Amniotic epithelial cell (primary cell): ENCODE data around the gene PDLIM4.

ENCODE experiments used
- DNase-seq: peaks from one replicate; pipeline ENCODE4 v3.0.0-alpha.2; 2010; ENCODE audit warnings: low read depth

The PDLIM4 gene

DNA sequence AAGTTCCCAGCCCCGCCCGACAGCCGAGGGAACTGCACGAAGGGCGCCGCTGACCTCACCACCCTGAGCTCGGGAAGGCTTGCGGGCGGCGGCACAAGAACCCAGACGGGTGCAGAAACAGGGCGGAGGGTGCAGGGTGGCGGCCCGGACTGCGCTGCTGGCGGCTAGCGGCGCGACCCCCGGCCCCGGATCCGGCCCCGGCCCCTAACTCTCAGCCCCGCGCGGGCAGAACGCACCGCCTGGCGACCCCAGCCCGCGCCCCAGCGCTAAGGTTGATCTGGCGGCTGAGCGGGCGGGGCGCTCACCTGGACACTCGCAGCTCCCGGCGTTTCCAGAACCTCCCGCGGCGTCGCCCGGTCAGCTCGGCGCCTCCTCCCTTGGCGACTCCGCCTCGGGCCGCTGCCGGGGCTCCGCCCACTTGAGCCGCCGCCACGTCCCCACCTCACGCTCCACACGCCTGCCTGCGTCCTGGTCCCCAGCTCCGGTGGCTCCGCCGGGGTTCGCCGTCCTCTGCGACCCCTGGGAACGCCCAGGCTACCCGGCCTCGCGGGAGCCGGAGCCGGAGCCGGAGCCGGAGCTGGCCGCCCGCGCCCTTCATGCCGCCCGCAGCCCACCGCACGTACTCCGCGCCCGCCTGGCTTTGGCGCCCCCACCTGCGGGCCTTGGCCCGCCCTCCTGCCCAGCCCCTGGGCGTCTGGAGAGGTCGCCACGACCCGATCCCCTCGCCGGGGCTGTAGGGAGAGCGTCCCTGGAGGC lies 29.8 kb upstream of the PDLIM4 start, which contains the start of gene P4HA2:
TSS of gene P4HA2 (minus strand) at position 369 of the 756 bp plus-strand sequence. CDS start 9,227 bp downstream, outside the sequence.
- DNase-seq: peak; percentile 55

DNA sequence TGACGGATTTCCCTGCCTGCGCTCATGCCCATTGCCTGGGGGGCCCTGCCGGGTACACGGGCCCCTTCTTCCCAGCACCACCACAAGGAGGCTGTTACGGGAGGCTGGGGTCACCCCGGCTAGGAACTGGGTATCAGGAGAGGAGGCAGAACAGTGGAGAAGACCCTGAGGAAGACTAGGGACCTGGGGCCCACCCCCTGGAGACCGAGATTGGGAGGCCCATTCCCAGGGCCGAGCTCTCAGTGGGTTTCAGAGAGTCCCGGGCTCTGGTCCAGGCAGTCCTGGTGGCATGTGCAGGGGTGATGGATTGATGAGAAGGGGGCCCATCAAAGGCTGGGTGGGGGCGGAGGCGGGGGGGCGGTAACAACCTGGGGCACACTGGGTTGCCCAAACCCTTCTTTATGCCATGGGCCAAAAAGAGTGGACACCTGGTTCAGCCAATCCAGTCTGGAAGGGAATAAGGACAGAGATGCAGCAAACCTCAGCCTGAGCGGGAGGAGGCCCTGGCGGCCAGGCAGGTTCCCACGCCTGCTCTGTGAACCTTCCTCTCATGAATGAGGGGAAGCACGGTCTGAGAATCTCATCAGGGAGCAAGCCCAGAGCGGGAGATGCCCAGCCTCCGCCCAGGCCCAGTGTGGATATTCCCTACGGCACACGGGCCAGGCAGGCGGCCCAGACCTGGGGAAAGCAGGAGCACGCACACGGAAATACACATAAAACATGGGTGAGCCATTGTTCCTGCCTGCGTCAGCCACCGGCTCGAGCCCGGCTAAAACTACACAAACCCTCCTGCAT lies 29.1 kb upstream of the PDLIM4 start:
- no peak for DNase-seq

DNA sequence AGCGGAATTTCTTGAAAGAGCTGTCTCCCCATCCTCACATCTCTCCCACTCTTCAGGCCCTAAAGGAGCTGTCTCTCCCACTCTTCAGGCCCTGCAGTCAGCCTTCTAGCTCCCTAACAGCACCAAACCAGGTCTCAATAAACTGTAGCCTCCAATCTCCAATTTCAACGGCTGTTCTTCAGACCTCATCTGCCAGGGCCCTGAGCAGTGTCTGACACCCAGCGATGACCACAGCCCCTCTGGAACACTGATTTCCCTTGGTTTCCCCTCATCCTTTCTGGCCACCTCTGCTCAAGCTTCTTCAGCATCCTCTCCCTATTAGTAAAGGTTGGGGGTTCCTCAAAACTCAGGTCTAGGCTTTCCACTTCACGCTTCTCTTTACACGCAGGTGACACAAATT lies 28.3 kb upstream of the PDLIM4 start:
- DNase-seq: no peak

DNA sequence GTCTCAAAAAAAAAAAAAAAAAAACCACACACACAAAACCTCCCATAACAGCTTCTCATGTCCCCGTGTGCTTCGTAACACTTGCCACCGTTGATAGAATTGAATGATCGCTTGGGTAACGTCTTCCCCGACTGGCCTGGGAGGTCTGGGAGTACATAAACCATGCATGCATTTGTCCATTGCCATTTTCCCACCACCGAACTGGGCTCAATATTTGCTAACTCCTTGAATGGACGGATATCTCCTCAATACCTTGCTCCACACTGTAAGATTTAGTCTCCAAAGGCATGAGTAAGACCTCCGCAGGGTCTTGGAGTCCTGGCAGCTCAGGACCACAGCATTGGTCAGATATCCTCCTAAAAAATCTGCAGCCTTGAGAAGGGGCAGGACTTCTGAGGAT lies 26.6 kb upstream of the PDLIM4 start:
- no peak for DNase-seq

DNA sequence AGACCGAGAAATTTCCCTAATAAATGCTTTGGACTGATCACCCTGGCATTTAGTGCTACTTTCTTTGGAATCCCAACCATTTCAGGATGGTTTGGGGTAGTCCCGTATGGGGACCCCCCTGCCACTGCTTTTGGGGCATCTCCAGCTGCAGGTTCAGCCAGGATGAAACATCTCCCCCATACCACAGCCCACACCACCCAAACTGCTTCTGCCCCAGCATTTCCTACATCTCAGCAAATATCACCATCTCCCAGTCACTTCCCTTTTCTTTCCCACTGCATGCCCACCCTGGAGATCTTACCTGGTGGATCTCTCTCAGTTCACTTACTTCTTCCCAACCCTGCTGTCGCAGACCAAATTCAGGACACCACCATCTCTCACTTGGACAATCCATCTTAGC lies 25.0 kb upstream of the PDLIM4 start:
- no peak for DNase-seq

DNA sequence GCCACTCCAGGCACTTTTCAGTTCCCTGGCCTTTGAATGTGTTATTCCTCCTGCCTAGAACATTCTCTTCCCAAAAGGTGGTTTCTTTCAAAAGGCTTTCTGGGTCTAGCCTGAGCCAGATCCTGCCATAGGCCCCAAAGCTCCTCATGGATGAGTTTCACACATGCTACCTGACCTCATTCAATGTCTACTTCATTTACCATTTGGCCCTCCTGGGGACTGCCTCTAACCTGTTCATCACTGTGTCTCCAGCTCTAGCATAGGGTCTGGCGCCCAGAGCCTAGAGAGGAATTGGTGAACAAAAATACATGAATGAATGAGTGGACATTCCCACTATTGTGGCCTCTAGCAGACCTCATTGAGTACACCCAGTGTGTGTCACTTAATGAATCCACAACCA lies 24.4 kb upstream of the PDLIM4 start:
- DNase-seq: no peak

DNA sequence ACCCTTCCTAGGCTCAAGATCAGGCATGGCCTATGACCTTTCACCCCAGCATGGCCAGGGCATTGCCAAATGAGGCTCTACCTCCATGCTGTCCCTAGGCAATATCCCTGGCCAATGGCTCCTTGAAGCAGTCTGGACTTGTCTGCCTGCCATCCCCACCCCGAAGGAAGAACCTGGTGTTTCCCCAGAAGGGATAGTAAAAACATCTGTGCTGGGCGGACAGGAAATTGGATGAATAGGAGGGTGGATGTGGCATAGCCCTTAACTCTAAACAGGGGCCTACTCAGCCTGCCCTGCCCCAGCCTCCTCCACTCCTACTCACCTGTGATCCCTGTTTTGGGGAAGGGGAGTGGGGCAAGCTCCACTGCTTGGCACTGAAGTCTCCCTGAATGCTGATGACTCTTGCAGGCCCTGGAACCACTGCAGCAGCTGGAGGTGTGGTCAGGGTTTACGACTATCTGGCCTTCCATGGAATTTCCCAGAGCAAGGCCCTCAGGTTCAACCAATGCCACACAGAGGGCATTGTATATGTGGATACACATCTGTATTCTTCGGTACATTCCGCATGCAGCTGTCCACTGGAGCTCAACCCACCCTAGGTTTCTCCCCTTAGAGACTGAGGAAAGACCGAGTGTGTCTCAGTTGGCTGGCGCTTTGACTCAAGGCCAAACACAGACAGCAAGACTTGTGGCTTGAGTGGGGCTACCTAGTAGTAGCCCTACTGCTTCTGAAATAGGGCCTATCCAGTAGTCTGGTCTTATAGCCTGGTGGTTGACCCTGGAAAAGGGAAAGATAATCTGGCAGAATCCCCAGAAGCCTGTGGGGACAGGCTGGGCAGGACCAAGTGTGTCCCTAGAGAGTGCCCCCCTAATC lies 23.4 kb upstream of the PDLIM4 start:
- DNase-seq: no peak

DNA sequence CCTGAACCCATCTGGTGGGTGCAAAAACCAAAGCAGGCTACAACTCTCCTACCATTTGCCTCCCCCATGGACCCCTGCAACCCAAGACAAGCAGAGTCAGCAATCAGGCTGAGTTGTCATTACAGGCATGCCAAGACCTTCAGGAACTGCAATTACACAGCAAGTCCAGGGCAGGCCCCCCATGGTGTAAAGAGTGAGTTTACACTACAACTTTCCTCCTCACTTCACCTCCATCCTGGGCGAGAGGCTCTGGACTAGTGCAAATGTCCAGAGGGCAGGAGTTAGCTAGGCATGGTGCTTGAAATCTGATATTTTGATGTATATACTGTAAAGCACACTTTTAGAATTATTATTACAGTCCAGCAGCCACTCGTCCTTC lies 22.8 kb upstream of the PDLIM4 start:
- DNase-seq: no peak

DNA sequence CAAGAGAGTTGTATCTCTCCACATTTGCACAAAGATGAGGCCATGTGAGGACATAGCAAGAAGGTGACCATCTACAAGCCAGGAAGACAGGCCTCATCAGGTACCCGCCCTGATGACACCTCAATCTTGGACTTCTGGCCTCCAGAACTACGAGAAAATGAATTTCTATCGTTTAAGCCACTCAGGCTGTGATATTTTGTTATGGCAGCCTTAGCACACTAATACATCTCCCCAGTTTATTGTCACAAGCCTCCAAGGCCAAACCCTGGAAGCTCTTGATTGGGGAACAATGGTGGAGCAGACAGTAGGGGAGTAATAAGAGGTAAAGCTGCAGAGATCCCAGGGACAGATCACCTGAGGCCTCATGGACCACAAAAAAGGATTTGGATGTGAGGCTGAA lies 22.2 kb upstream of the PDLIM4 start:
- no peak for DNase-seq

DNA sequence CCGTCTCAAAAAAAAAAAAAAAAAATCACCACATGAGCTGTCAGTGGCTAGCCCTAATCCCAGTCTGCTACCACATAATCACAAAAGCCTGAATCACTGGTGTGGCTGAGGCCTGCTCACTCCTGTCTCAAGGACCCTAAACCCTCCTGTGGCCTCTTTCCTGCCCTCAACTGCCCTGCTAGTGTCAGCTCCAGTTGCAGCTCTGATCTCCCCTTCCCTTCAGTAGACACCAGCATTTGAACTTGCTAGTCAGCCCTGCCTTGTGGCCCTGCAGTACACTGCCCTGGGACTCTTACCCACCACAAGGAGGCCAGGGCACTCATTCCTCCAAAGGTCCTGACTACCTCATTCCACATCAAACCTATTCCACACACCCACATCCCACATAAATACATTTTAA lies 20.4 kb upstream of the PDLIM4 start:
- peak; percentile 86 for DNase-seq

DNA sequence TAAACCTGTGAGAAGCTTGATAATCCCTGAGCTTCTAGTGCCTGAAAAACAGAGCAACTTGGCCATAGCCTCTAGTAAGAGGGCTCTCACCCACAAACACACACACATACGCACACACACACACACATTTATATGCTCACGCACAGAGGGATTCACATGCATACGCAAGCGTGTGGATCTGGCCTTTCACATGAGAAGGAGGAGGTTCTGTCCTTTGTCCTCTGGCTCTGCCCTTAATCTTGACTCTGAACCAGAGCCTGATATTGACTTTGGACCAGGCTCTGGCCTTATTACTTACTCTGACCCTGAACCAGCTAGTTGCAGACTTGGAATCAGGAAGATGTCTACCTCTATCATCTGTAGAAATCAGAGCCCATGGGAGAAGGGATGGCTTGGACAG lies 19.8 kb upstream of the PDLIM4 start:
- no peak for DNase-seq

DNA sequence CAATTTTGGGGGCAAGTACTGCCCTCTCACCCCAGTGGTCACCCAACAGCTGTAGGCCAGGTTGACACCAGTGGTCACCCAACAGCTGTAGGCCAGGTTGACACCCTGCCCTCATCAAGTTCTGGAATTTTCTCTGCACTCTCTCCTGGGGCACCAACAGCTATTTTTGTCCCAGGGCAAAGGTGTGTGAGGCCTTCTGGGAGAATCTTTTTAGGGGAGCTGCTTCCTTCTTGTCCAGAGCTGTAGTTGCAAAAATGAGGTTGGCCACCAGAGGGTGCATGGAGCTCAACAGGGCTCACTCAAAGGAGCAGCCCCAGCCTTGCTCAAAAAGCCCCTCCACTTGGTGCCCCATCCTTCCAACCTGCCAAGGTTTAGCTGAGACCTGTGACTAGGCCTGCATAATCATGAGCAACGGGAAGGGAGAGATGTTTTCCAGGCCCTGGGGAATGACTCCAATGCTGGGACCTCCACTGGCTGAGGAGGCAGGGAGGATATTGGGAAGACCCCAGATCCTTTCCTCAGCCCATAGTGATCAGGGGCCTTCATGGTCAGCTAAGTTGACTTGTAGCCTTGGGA lies 19.2 kb upstream of the PDLIM4 start:
- DNase-seq: peak; percentile 60

DNA sequence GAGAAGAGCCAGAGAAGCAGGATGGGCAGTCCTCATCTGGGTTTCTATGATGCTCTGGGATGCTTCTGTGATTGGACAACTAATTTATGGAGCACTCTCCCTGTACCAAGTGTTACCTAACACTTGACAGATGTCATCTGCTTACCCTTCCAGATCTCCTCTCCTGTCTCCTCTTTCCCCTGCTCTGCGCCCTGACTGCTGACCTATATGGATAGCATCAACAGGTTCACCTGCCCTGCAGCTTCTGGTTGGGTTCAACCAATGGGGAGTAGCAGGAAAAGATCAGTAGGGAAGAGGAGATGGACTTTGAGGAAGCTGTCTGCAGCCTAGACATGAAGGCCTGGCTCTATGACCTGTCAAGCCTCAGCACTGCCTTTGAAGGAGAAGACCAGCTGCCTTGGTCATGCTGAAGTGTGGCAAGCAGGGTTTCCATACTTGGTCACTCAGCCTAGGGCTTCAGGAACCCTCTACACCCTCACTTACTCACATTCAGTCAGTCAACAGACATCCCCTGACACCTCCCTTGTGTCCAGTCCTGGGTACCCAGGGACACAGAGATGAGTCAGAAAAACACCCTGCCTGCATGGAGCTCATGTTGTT lies 18.5 kb upstream of the PDLIM4 start:
- DNase-seq: no peak

DNA sequence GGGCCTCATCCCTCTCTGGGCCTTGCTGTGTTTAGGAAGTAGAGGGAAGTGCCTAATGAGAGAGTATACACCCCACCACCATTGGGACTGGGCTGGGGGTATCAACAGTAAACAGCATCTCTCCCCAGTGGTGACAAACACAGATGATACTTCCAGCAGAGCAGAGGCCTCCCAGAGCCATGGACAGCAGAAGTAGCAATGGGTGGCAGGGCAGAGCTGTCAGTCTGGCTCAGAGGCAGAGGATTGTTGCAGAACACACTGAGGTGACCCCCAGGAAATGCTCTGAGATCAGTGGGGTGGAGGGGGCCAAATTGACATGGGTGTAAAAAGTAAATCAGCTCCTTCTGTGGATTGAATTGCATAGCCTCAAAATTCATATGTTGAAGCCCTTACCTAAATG lies 17.7 kb upstream of the PDLIM4 start:
- DNase-seq: no peak

DNA sequence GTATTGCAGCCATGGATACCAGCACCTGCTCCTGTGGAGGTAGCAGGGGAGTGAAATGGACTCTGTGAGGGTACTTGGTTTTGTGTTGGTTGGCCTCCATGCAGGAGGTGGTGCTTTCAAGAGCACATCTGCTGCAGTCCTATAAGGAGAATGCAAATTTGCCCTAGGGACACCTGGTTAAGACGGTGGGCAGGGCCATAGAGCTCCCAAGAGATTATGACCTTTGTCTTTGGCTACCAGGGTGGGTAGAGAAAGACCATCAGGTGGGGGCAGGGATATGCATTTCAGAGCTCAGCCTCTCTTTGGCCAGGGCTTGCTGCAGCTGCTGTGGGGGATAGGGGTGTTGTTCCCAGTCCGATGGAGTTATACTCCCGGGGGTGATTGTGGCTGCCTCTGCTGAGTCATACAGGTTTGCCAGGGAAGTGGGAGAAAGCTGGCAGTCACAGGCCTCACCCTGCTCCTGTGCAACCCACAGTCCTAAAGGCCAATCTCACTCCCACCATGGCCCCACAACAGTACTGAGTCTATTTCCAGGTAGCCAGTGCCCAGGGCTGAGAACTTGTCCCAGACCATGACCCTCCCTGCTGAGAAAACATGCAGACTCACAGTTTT lies 14.0 kb upstream of the PDLIM4 start:
- no peak for DNase-seq

DNA sequence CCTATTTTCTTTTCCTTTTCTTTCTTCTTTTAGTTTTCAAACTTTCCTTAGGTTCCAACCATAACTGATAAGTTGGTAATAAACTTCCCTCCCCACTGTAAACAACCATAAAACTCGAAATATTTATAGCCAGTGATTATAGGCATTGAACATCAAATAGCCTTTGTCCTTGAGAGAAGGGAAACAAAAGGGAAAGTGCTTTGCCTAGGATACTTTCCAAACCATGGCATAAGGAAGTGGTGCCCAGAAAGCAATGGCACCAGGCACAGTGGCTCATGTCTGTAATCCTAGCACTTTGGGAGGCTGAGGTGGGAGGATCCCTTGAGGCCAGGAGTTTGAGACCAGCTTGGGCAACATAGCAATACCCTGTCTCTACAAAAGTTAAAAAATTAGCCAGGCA lies 11.9 kb upstream of the PDLIM4 start:
- no peak for DNase-seq

DNA sequence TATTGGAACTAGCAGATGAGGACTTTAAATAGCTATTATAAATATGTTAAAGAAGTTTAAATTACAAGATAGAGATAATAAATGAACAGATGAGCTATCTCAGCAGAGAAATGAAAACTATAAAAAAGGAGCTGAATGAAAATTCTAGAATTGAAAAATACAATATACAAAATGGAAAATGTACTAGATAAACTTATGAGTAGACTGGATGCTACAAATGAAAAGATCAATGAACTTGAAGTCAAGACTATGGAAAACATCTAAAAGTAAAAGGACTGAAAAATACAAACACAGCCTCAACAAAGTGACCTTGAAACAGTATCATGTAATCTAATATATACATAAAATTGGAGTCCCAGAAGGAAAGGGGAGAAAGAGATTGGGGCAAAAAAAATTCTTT lies 10.7 kb upstream of the PDLIM4 start:
- DNase-seq: no peak

DNA sequence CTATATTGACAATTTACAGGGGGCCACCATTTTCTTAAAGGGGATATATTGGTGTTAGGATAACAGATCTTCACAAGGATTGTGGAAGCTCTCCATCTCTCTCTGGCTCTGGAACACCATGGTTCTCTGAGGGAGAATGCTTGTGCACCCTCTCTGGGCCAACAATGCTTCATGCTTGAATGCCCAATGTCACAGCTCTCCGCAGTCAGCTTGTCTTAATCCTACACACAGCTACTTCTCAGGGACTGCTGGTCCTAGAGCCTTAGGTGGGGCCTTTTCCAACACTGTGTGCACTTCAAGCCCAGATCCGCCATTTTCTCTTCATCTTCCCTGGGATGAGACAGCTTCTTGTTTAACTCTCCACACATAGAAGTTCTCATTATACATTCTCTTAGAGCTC lies 6.9 kb upstream of the PDLIM4 start:
- DNase-seq: no peak

DNA sequence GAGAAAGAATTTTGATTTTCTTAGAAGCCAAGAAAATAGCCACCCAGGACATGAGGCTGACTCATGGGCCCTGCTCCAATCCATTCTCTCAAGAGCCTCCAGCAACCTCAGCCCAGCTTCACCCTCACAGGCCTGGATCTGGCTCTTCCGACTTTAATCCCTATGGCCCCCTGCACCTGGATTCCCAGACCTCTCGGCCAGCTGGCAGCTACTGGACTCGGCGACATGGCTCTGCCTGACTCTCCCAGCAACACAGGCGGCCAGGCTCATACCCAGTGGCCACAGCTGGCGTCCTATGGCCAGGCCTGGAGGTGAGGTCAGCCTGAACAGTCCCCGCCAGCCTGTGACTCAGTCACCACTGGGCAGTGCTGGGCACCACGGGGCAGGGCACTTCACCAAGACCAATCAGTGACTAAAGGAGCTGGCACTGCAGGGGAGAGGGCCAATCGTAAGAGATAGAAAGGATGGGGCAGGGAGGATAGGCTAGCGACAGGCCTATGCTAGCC lies 6.2 kb upstream of the PDLIM4 start:
- DNase-seq: no peak

DNA sequence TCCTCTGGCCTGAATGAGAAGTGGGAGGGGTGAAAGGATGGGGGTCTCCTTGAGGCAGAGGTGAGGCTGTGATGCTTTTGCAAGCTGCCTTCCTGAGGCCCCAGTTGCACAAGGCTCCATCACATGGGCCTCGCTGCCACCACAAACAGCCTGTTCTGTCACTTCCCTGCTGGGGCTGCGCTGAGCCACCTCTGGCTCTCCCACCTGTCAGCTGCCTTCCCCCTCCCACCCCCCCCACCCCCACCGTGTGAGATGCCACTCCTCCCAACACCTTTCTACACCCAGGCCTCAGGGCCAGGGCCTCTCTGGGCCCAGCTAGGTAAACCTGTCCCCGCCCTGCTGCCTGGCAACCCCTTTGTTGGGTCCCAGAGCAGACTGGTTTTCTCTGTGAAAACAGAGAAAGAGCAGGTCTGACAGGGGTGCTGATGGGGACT lies 4.5 kb upstream of the PDLIM4 start:
- DNase-seq: no peak
